HG03520 (cell line): Measurements from ENCODE around the gene IQSEC3.
"Not testable (repeated sequence)": the region's sequence is repeated elsewhere in the genome, so short reads cannot be mapped to it uniquely, and the experiment has no call there.

ENCODE experiments used
- ATAC-seq: cut with Tn5 transposase; IDR thresholded peaks from one replicate; pipeline ENCODE4 v1.9.1; 2021; ENCODE audit warnings: mild to moderate bottlenecking, moderate library complexity; ENCODE audit not compliant: unreplicated experiment

Gene IQSEC3

DNA sequence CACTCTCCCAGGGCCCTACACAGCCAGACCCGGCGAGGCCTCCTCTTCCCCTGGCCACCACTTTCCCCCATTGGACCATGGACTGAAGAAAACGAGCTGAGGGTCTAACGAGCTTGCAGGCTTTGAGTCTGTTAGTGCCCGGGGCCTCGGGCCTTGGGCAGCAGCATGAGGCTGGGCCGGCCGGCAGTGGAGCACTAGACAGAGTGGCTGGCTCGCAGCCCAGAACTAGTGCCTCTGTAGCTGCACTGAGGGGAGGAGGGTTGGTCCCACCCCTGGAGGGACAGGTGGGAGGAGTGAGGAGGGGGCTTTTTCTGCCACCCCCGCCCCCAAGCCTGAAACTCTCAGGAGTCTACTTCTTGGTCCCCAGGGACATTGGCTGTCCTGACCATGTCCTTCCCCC, 108.7 kb downstream of the IQSEC3 start:
- no peak for ATAC-seq

- no peak for ATAC-seq
Measured at GRCh38 chr12:175759-176158, 109.2 kb downstream of the IQSEC3 start.

- no peak for ATAC-seq
Measured at GRCh38 chr12:176321-177181, 110.0 kb downstream of the IQSEC3 start.

GRCh38 chr12:177336-177979, 110.9 kb downstream of the IQSEC3 start:
- ATAC-seq, result no peak

DNA sequence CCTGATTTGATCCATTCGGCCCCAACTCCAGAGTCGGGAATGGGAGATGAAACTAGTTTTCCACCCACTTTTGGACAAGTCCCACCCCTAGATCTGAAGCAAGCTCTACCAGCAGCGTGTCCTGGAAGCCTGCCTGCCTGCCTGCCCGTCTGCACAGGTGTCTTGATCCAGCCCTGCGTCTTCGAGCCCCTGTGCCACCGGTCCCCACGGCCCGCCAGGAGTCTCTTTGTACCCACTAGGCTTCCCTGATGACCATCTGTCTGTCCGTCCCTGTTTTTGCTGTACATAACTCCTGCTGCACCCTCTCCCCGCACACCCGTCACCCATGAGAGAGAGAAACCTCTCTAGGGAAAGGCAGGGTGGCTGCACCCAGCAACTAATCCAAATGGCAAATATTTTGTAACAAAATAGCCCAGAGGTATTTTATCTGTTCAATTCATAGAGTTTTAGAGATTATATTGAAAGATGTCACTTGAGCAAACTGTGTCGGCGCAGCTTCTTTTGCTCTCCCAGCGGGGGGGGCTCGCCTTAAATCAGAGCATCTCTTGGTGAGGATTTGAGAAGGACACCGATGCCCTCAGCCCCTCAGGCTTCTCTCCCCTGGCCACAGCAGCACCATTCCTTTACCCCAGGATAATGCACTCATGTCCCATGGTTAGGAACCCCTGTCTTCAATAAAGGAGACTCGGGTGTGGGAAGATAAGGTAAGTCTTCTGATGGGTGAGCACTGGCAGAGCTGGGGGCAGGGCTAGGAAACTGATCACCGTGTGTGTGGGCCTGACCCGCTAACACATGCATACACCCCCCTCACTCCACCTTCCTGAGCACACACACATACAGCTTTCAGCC, 111.6 kb downstream of the IQSEC3 start:
- no peak for ATAC-seq

DNA sequence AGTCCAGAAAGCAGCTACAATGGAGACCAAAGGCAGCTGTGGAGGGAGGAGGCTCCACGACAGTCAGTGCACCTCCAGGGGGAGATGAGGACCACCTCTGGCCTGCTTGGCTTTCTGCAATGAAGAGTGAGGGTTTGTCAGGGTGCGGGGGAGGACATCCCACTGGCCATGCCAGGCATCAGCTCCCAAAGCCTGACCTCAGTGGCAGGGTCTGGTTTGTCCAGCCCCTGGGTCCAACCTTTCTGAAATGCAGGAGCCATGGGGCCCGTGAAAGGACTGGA, 112.2 kb downstream of the IQSEC3 start:
- ATAC-seq, result no peak

GRCh38 chr12:179131-179884, 112.7 kb downstream of the IQSEC3 start:
- no peak for ATAC-seq

DNA sequence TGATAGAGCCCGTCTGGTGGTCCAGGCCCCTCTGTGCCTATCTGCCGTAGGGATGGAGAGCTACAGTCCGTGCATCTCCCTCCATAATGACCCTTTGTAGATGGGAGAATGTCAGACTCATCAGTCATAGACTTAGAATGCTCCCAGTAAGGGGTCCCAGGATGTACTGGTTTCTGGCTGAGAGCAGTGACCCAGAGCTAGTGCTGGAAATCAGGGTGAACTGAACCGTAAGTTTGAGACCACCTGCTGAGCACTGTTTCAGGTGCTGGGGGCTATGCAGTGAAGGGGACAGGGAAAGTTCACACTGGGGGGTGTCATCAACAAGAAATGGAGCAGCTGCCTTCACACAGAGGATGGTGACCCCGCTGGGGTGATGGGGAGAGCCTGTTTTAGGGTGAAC, 113.3 kb downstream of the IQSEC3 start:
- ATAC-seq, result no peak

GRCh38 chr12:180445-180844, 113.9 kb downstream of the IQSEC3 start:
- no peak for ATAC-seq

DNA sequence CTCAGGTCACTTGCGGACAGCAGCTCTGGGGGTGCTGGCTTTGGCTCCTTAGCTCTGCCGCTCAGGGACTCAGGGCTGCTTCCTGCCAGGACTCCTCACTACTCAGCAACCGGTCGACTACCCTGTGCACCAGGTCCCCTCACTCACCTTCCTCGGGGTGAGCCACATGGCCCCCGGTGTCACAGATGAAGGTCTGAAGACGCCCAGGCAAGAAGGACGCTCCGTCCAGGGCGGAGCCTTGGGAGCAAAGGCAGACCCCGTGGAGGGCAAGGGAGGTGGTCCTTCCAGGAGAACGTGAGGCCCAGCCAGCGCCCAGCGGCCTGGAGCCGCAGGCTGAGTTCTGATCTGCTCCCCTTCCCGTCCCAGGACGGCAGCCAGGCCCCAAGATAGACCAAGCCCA, 115.4 kb downstream of the IQSEC3 start:
- no peak for ATAC-seq

GRCh38 chr12:182381-182892, 115.9 kb downstream of the IQSEC3 start:
- no peak for ATAC-seq

DNA sequence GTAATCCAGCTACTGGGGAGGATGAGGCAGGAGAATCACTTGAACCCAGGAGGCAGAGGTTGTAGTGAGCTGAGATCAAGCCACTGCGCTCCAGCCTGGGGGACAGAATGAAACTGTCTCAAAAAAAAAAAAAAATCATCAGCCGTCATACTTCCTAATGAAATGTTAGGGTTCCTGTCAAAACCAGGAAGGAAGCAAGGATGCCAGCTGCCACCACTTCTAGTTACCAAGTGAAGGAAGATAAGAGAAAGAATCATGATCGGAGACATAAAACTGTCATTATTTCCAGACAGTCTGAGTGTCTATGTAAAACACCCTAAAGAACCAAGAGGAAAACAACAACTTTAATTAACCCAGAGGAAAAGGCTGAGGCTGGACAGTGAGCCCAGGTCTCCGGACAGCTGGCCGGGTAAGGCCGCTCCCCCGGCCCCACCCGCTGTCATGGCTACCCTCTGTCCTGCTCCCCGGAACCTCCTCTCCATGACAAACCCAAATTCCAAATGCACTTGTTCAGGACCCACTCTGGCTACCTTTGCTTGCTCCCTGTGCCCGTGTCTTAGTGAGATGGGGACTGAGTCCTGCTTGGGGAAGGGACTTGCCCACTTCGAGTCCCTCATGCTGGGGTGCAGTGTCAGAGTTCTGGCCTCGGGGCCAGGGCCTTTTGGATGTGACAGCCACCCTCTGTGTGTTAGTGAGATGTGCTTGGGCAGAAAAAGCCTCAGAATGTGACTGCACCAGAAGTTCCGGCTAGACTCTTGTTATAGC, 118.4 kb downstream of the IQSEC3 start:
- no peak for ATAC-seq

DNA sequence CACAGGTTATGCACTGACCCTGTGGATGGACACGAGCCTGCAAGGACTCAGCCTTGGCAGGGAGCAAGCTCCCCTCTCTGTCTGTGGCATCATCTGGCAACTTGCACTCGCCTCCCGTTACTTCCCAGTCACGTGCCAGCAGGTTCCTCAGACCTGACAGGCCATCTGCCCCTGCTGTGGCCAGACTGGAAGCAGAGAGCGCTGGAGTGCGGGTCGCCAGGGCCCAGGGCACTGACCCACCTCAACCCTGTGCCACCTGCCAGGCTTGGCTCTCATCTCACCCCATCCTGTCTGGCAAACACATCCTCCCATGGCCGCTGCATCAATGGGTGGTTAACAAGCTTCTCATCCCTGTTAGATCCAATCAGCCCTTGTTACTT, 119.0 kb downstream of the IQSEC3 start:
- no peak for ATAC-seq

GRCh38 chr12:186006-186625, 119.5 kb downstream of the IQSEC3 start:
- ATAC-seq, result no peak

- not testable (repeated sequence) for ATAC-seq
Measured at GRCh38 chr12:187986-188909, 121.7 kb downstream of the IQSEC3 start.

- no peak for ATAC-seq
Measured at GRCh38 chr12:188910-189621, 122.5 kb downstream of the IQSEC3 start.

GRCh38 chr12:189622-189962, 123.0 kb downstream of the IQSEC3 start:
- no peak for ATAC-seq

- no peak for ATAC-seq
Measured at GRCh38 chr12:190881-191280, 124.3 kb downstream of the IQSEC3 start.
